Measurements from ENCODE around the gene HMCN1. TPM values are rescaled to one million over a fixed set of nuclear protein-coding genes. Genes with fewer than 3 reads are reported as not detected.

HMCN1 gene
- total RNA-seq, 4 donors from 2014 or later, result 1.0 to 8.1 (median 2.5) TPM

GRCh38 chr1:186044079-186044685, 310.0 kb downstream of the HMCN1 start:
- intact Hi-C loops (cut with DNase I; ENCODE audit: low total_unique reads), result no loop called here
- no peak for DNase-seq (ENCODE audit: low spot score in 2 of 2)
- 52 to 60% methylated on average over 3 of the region's 3 CpGs for WGBS, 2 donors
- no peak overlapping the region for H3K4me3 ChIP-seq (ENCODE audit: low read depth, poor library complexity, severe bottlenecking)
- TF ChIP-seq CTCF (IDR thresholded peaks at IDR 0.05), result no peak
- TF ChIP-seq POLR2A (IDR thresholded peaks at IDR 0.05), result no peak

- H3K4me3 ChIP-seq (ENCODE audit: low read depth, poor library complexity, severe bottlenecking), result no peak overlapping the region
- TF ChIP-seq CTCF (IDR thresholded peaks at IDR 0.05), result no peak
- TF ChIP-seq POLR2A (IDR thresholded peaks at IDR 0.05), result no peak
- intact Hi-C loops (cut with DNase I; ENCODE audit: low total_unique reads), result no loop called here
- no peak for DNase-seq (ENCODE audit: low spot score in 2 of 2)
- WGBS, 2 donors, result 94 to 97% methylated on average over 4 of the region's 4 CpGs
These were observed 312.4 kb downstream of the HMCN1 start for GRCh38 chr1:186046437-186047211.

GRCh38 chr1:186050360-186050759, 316.2 kb downstream of the HMCN1 start:
- DNase-seq (ENCODE audit: low spot score in 2 of 2), result no peak
- 84 to 89% methylated on average over 3 of the region's 3 CpGs for WGBS, 2 donors
- TF ChIP-seq CTCF (IDR thresholded peaks at IDR 0.05) (no peak), POLR2A (IDR thresholded peaks at IDR 0.05) (no peak)
- no peak overlapping the region for H3K4me3 ChIP-seq (ENCODE audit: low read depth, poor library complexity, severe bottlenecking)
- intact Hi-C loops (cut with DNase I; ENCODE audit: low total_unique reads), result no loop called here

- 83 to 92% methylated on average over 2 of the region's 2 CpGs for WGBS, 2 donors
- TF ChIP-seq POLR2A (IDR thresholded peaks at IDR 0.05) (no peak), CTCF (IDR thresholded peaks at IDR 0.05) (no peak)
These were observed 319.8 kb downstream of the HMCN1 start for GRCh38 chr1:186054003-186054402.

GRCh38 chr1:186054932-186055331, 320.7 kb downstream of the HMCN1 start:
- no peak for TF ChIP-seq CTCF (IDR thresholded peaks at IDR 0.05)
- TF ChIP-seq POLR2A (IDR thresholded peaks at IDR 0.05), result no peak
- DNase-seq (ENCODE audit: low spot score in 2 of 2), result no peak
- intact Hi-C loops (cut with DNase I; ENCODE audit: low total_unique reads), result no loop called here
- H3K4me3 ChIP-seq (ENCODE audit: low read depth, poor library complexity, severe bottlenecking), result no peak overlapping the region
- WGBS, 2 donors, result 97 to 98% methylated on average over 2 of the region's 2 CpGs

More at GRCh38 chr1:186054003-186054402, 319.8 kb downstream of the HMCN1 start:
- no peak for DNase-seq (ENCODE audit: low spot score in 2 of 2)
- no peak overlapping the region for H3K4me3 ChIP-seq (ENCODE audit: low read depth, poor library complexity, severe bottlenecking)
- intact Hi-C loops (cut with DNase I; ENCODE audit: low total_unique reads), result no loop called here

Measured in lower leg skin (tissue), 4 donors.